HepG2 (cell line): ENCODE measurements around the gene ACER2. TPM values are rescaled to one million over a fixed set of nuclear protein-coding genes. Genes with fewer than 3 reads are reported as not detected.

Experiments
- FOXK2 ChIP-seq: fragments of 450-650 bp; IDR thresholded peaks from 2 replicates; pipeline ENCODE4 v1.6.1; 2016
- GFI1 ChIP-seq: sonication (generic); formaldehyde crosslinking; IDR thresholded peaks from 2 replicates; pipeline ENCODE4 v1.5.0; 2020; ENCODE audit warnings: missing genetic modification reagents, mild to moderate bottlenecking, borderline replicate concordance
- MLLT10 ChIP-seq: sonication (generic); formaldehyde crosslinking; IDR thresholded peaks from 2 replicates; pipeline ENCODE4 v1.4.0; 2020; ENCODE audit warnings: missing genetic modification reagents
- NFIB ChIP-seq: sonication (generic); formaldehyde crosslinking; IDR thresholded peaks from 2 replicates; pipeline ENCODE4 v1.9.0; 2021; ENCODE audit warnings: missing genetic modification reagents, mild to moderate bottlenecking, borderline replicate concordance
- PCBP2 ChIP-seq: fragments of 200-400 bp; formaldehyde crosslinking; optimal IDR thresholded peaks from 2 replicates; pipeline ENCODE3; 2018; ENCODE audit warnings: low read length, low read depth; ENCODE audit not compliant: poor library complexity, severe bottlenecking
- SALL2 ChIP-seq: sonication (generic); formaldehyde crosslinking; IDR thresholded peaks from 2 replicates; pipeline ENCODE4 v1.8.1; 2023; ENCODE audit warnings: mild to moderate bottlenecking, missing genetic modification reagents, inconsistent platforms
- SMARCC2 ChIP-seq: fragments of 450-650 bp; IDR thresholded peaks from 2 replicates; pipeline ENCODE4 v1.6.1; 2017; ENCODE audit warnings: antibody characterized with exemption, mild to moderate bottlenecking
- ZNF232 ChIP-seq: sonication (generic); formaldehyde crosslinking; IDR thresholded peaks from 2 replicates; pipeline ENCODE4 v1.4.0; 2020; ENCODE audit warnings: missing genetic modification reagents, borderline replicate concordance
- ZNF296 ChIP-seq: sonication (generic); formaldehyde crosslinking; conservative IDR thresholded peaks from 2 replicates; pipeline ENCODE4 v1.5.0; 2020; ENCODE audit warnings: mild to moderate bottlenecking, missing genetic modification reagents
- ZNF30 ChIP-seq: sonication (generic); formaldehyde crosslinking; IDR thresholded peaks from 2 replicates; pipeline ENCODE4 v1.5.0; 2020; ENCODE audit warnings: mild to moderate bottlenecking, missing genetic modification reagents
- ZNF335 ChIP-seq: sonication (generic); formaldehyde crosslinking; IDR thresholded peaks from 2 replicates; pipeline ENCODE4 v1.4.0; 2020; ENCODE audit warnings: missing genetic modification reagents
- ZNF660 ChIP-seq: sonication (generic); formaldehyde crosslinking; IDR thresholded peaks from 2 replicates; pipeline ENCODE4 v1.5.1; 2020; ENCODE audit warnings: mild to moderate bottlenecking, low read depth, missing genetic modification reagents, borderline replicate concordance
- polyA plus RNA-seq, 8 experiments: library from polyadenylated mRNA; depleted of rRNA in 3 of 8; stranded (reverse) in 7 of 8; unstranded in 1 of 8; fragments of >200 nt; fragmentation: Illumina TruSeq in 4 of 8; extraction: Trizol in 4 of 8; gene quantifications; 2 replicates each; pipeline versions ENCODE4 v1.2.1 to v1.2.3, GENCODE V29; 2011 to 2016; ENCODE audit warnings: low read depth in 4 of 8, missing spikeins in 1 of 8, mixed read lengths in 1 of 8; ENCODE audit not compliant: insufficient read depth in 1 of 8
- total RNA-seq, 5 experiments: library from RNA; depleted of rRNA; stranded (reverse); fragments of >200 nt; fragmentation: Illumina TruSeq; extraction: Trizol; gene quantifications; 2 replicates each; pipeline ENCODE4 v1.2.3, GENCODE V29; 2016; ENCODE audit warnings: low read depth in 1 of 5
- TF ChIP-seq, protein P1 (sequence below): sonication (generic); formaldehyde crosslinking; IDR thresholded peaks from 2 replicates; pipeline ENCODE4 v1.8.0; 2022; ENCODE audit warnings: mild to moderate bottlenecking, missing genetic modification reagents, borderline replicate concordance
- TF ChIP-seq, protein P2 (sequence below): sonication (generic); formaldehyde crosslinking; IDR thresholded peaks from 2 replicates; pipeline ENCODE4 v1.8.1; 2023; ENCODE audit warnings: mild to moderate bottlenecking, missing genetic modification reagents, borderline replicate concordance
- TF ChIP-seq, protein P3 (sequence below): sonication (generic); formaldehyde crosslinking; IDR thresholded peaks from 2 replicates; pipeline ENCODE4 v1.4.0; 2020; ENCODE audit warnings: low read depth, missing genetic modification reagents
- TF ChIP-seq, protein P4 (sequence below): IDR thresholded peaks from 2 replicates; pipeline ENCODE4 v1.6.1; 2018; ENCODE audit warnings: missing genetic modification reagents, mild to moderate bottlenecking, missing compliant biosample characterization
- TF ChIP-seq, protein P5 (sequence below): IDR thresholded peaks from 2 replicates; pipeline ENCODE4 v1.6.1; 2016; ENCODE audit warnings: control low read depth
- TF ChIP-seq, protein P6 (sequence below): sonication (generic); formaldehyde crosslinking; IDR thresholded peaks from 2 replicates; pipeline ENCODE4 v1.4.0; 2020; ENCODE audit warnings: mild to moderate bottlenecking, missing genetic modification reagents

ACER2 gene
- total and polyA plus RNA-seq, 2 of the 13 experiments (the other 11 are each of a cell fraction or from before 2014, with no cell fraction given): 1.9 to 3.4 TPM

DNA sequence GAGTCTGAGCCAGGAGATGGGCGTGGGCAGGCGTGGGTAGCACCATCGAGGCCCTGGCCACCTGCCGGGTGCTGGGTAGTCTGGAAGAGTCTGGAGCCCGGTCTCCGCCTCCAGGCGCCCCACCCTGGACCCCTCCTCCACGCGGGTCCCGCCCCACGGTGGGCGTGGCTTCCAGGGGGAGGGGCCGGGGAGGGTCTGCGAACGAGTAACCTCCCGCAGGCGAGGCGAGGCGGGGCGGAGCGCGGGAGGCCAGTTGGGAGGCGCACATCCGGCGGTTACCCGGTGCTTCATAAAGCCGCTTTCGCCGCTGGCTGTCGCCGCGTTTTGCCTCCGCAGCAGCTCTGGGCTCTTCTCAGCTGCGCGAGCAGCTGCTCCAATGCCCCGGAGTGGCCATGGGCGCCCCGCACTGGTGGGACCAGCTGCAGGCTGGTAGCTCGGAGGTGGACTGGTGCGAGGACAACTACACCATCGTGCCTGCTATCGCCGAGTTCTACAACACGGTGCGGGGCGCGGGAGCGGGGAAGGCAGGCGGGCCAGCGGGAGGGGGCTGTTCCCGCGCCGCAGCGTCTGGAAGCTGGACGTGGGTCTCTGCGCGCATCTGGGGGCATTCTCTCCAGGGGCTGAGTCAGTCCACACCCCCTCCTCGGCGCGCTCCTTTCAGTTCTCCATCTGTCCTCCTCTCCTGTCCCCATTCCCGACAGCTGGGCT, at the start of gene ACER2 (continued):
- TF ChIP-seq ZNF296 (CRISPR knock-in tag) (no peak), ZNF335 (CRISPR knock-in tag) (no peak), ZNF30 (CRISPR knock-in tag) (no peak), ZNF660 (CRISPR knock-in tag) (no peak), SMARCC2 (no peak), SALL2 (CRISPR knock-in tag) (peak; percentile 93), GFI1 (CRISPR knock-in tag) (peak; percentile 57; the same call in 1 of the 2 replicates), PCBP2 (no peak), NFIB (no peak), FOXK2 (no peak), ZNF232 (CRISPR knock-in tag) (peak; percentile 71; the same call in 1 of the 2 replicates), MLLT10 (no peak)
- TF ChIP-seq, protein P1, sequence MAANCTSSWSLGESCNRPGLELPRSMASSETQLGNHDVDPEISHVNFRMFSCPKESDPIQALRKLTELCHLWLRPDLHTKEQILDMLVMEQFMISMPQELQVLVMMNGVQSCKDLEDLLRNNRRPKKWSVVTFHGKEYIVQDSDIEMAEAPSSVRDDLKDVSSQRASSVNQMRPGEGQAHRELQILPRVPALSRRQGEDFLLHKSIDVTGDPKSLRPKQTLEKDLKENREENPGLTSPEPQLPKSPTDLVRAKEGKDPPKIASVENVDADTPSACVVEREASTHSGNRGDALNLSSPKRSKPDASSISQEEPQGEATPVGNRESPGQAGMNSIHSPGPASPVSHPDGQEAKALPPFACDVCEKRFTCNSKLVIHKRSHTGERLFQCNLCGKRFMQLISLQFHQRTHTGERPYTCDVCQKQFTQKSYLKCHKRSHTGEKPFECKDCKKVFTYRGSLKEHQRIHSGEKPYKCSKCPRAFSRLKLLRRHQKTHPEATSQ (CRISPR knock-in tag): no peak
- TF ChIP-seq, protein P2, sequence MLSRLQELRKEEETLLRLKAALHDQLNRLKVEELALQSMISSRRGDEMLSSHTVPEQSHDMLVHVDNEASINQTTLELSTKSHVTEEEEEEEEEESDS (CRISPR knock-in tag): no peak
- TF ChIP-seq, protein P3, sequence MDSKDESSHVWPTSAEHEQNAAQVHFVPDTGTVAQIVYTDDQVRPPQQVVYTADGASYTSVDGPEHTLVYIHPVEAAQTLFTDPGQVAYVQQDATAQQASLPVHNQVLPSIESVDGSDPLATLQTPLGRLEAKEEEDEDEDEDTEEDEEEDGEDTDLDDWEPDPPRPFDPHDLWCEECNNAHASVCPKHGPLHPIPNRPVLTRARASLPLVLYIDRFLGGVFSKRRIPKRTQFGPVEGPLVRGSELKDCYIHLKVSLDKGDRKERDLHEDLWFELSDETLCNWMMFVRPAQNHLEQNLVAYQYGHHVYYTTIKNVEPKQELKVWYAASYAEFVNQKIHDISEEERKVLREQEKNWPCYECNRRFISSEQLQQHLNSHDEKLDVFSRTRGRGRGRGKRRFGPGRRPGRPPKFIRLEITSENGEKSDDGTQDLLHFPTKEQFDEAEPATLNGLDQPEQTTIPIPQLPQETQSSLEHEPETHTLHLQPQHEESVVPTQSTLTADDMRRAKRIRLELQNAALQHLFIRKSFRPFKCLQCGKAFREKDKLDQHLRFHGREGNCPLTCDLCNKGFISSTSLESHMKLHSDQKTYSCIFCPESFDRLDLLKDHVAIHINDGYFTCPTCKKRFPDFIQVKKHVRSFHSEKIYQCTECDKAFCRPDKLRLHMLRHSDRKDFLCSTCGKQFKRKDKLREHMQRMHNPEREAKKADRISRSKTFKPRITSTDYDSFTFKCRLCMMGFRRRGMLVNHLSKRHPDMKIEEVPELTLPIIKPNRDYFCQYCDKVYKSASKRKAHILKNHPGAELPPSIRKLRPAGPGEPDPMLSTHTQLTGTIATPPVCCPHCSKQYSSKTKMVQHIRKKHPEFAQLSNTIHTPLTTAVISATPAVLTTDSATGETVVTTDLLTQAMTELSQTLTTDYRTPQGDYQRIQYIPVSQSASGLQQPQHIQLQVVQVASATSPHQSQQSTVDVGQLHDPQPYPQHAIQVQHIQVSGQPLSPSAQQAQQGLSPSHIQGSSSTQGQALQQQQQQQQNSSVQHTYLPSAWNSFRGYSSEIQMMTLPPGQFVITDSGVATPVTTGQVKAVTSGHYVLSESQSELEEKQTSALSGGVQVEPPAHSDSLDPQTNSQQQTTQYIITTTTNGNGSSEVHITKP (CRISPR knock-in tag): no peak
- TF ChIP-seq, protein P4, sequence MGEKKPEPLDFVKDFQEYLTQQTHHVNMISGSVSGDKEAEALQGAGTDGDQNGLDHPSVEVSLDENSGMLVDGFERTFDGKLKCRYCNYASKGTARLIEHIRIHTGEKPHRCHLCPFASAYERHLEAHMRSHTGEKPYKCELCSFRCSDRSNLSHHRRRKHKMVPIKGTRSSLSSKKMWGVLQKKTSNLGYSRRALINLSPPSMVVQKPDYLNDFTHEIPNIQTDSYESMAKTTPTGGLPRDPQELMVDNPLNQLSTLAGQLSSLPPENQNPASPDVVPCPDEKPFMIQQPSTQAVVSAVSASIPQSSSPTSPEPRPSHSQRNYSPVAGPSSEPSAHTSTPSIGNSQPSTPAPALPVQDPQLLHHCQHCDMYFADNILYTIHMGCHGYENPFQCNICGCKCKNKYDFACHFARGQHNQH (CRISPR knock-in tag): peak; percentile 61; the same call in 1 of the 2 replicates
- TF ChIP-seq, protein P5, sequence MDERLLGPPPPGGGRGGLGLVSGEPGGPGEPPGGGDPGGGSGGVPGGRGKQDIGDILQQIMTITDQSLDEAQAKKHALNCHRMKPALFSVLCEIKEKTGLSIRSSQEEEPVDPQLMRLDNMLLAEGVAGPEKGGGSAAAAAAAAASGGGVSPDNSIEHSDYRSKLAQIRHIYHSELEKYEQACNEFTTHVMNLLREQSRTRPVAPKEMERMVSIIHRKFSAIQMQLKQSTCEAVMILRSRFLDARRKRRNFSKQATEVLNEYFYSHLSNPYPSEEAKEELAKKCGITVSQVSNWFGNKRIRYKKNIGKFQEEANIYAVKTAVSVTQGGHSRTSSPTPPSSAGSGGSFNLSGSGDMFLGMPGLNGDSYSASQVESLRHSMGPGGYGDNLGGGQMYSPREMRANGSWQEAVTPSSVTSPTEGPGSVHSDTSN: no peak
- TF ChIP-seq, protein P6, sequence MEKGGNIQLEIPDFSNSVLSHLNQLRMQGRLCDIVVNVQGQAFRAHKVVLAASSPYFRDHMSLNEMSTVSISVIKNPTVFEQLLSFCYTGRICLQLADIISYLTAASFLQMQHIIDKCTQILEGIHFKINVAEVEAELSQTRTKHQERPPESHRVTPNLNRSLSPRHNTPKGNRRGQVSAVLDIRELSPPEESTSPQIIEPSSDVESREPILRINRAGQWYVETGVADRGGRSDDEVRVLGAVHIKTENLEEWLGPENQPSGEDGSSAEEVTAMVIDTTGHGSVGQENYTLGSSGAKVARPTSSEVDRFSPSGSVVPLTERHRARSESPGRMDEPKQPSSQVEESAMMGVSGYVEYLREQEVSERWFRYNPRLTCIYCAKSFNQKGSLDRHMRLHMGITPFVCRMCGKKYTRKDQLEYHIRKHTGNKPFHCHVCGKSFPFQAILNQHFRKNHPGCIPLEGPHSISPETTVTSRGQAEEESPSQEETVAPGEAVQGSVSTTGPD (CRISPR knock-in tag): no peak
